HG03575 (cell line): ENCODE measurements around the gene TNS3.

Experiments used
- ATAC-seq: cut with Tn5 transposase; IDR thresholded peaks from one replicate; pipeline ENCODE4 v1.9.1; 2021; ENCODE audit not compliant: unreplicated experiment, insufficient number of reproducible peaks, low FRiP score; ENCODE audit errors: extremely low read depth

TNS3 gene

DNA sequence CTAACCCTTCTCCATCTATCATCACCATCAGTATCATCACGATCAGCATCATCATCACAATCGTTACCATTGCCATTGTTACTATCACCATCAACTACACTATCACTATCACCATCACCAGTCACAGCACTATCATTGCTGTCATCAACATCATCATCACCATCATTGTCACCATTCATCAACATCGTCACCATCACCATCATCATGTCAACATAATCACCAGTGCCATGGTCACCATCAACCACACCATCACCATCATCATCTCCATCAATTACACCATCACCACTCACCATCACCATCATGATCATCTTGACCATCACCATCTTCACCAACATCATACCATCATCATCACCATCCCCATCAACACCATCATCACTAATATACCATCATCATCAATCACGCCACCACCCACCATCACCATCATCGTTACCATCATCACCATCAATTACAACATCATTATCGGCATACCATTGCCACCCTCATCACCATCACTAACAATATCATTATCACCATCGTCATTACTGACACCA, 66.5 kb downstream of the TNS3 start:
- no peak for ATAC-seq

DNA sequence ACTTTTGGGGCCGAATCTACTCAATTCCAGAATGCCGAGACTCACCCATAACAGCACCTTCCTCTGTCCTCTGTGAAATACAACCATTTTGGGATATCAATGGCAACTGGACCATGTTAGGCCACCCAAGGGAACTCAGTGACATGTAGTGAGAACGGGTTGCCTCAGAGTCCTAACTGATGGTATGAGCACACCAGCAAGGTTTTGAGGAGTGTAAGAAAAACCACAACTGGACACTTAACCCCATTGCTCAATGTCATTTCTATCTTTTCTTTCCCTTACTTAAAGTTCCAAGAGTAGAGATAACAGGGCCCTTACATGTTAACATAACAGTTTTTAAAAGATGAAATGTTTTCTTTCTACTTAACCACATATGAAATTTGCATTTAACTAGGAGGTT, 67.1 kb downstream of the TNS3 start:
- no peak for ATAC-seq

DNA sequence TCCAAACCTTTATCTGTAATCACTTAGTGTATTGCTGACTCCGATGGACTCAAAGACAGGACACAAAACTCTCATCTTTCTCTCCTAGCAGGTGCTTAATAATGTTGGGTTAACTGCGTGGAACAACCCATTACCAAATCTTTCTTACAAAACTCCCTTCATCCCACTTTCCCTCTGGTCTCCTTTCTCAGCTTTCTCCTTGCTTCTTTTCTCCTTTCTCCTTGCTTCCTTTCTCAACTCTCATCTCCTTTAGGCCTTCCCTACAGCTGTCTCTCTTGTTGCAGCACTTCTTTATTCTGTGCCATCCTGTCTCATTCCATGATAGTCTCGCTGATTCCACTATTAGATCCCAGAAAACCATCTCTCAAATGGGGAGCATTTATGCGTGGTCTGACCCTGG, 67.5 kb downstream of the TNS3 start:
- no peak for ATAC-seq

DNA sequence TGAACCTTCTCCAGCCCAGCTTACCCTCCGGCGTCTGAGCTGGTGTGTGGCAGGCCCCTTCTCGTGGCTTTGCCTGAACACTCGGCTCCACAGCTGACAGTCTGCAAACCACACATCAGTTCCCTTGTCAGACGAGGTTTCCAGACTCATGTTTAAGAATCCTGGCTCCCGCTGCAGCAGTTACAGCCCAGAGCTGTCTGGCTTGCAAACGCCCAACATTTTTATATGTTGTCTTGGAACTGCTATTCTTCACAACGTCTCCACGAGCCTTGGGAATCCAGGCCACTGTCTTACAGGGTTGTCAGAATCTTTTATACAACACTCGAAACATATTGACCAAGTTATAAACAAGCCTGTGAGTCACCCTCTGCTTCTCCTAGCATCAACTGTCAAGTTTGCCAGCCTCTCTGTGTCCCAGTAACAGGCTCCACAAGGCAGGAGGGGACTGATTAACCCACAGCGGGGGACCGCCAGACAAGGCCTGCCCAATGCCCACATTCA, 68.1 kb downstream of the TNS3 start:
- ATAC-seq: no peak

DNA sequence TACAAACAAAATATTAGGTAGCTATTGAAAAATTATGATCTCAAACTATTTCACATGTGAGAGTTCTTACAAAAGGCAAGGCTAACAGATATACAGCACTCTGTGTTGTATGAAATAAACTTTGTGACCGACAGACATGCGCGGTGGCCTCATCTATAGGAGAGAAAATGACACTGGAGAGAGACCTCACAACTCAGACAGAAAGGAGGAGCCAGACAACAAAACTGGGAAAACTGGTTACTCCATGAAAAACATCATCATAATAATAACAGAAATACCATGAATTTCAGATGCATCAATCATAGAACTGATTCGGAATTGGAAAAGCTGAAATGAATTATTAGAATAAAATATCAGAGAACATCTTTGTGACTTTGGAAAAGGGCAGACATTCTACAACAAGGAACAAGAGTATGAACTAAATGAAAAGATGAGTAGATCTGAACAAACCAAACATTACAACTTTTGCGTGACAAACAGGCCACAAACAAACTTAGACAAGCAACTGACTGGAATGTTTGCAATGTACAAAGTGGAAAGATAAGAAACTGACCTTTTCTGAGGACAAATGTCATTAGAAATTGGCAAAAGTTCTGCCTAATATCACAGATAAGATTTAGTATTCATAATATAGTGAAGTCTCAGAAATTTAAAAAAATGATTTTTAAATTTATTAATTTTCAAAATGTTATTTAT, 69.3 kb downstream of the TNS3 start:
- no peak for ATAC-seq

DNA sequence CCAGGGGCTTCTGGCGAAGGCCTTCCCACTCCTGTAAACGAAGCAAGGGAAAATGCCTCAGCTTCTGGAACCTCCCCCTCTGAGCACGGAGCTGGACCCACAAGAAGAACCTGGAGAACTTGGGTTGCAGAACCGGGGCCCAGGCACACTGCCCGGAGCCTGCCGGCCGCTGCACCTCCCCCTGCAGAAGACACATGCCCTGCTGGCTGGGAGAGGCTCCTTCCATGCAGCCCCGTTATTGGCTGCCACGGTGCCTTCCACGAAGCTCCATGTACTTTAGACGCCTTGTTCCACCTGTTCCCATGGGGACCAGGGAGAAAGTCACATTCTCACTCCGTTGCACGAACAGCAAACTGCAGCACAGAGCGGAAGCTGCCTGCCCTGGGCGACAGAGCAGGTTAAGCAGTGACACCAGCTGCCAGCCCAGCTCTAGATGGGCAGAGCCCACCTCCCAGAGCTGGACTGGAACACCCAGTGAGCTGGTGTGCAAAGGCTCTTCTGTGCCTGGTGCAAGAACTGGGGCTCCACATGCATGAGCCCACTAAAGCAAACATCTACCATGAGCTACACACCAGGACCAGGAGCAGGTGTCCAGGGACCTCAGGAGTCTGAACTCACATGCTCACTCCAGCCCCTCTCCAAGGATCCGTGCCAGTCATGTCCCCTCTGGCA, 70.1 kb downstream of the TNS3 start:
- ATAC-seq: no peak

DNA sequence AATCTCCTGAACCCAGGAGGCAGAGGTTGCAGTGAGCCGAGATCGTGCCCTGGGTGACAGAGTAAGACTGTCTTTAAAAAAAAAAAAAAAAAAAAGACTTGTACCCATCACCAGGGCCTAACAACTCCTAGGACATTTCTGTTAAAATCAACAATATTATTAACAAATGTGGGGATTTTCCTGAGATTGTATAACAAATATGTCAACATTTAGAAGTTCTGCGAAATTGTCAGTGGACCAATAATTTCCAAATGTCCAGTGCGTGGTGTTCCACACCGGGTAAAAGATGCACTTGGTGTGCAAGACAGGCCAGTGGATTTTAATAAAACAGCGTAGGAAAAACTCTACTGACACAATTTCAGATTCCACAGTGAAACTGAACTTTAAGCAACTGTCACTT, 71.1 kb downstream of the TNS3 start:
- no peak for ATAC-seq

DNA sequence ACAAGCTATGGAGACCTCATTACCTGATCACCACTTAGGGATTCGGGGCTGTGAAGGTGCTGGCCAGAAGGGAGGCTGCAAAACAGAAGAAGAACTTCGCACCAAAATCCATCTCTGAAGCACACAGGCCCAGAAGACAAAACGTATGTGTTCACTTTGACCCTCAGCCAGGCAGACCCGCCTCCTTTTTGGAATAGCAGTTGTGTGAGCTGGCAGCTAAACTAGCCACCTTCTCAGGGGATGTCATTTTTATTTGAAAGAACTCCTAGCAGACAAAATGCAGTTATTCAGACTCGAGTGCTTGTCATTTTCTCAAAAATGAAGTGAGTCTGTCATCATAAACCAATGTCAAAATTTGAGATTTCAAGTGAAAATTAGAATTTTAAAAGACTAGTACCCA, 71.7 kb downstream of the TNS3 start:
- no peak for ATAC-seq

DNA sequence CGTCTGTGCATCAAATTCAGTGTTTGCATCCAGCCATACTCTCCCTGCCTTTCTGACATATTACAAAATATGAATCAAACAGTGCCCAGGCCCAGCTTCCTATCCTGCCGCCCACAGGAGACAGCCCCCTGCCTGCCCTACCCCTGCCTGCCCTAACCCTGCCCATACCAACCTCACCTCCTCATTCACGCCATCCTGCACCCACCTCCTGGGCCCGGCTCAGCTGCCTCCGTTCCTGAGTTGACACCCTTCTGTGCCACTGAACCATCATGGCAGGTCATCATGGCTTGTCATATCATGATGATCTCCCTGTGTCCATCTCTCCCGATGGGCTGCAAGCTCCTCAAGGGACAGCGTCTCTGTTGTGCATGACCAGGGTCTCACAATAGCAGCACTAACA, 72.3 kb downstream of the TNS3 start:
- ATAC-seq: no peak

DNA sequence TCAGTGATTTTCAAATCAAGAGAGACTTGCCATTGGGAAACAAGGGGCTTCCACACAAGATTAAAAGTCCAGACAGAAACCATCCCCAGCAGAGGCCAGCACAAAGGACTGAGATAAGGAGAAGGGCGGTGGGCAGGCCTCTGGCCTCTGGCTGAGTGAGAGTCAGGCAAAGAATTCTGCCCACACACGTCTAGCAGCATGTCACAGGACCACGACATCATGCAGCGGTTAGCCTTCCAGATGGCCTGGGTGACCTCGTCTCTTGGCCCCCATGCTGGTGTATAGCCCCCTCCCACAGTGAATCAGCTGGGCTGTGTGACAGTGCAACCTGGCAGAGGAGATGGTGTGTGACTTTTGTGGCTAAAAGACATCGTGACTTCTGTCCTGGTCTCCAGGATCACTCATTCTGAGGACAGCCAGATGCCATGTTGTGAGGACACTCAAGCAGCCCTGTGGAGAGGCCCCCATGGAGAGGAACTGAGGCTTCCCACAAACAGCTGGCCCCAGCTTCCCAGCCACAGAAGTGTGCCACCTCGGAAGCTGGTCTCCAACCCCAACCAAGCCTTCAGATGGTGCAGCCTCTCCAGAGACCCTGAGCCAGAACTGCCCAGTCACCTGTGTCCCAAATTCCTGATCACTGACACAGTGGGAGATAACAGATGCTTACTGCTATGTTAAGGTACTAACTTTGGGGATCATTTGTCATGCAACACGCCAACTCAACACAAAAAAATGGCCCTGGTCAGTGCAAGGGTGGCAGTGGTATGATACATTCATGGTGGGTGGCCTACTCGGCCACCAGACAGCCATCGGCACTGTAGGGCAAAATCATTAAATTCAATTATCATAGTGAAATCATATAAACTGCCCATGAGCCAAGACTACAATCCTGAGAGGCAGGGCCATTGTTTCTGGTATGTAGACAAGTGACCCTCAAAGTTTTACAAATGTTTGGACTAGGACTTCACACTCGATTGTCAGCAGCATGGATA, 73.2 kb downstream of the TNS3 start:
- ATAC-seq: no peak

DNA sequence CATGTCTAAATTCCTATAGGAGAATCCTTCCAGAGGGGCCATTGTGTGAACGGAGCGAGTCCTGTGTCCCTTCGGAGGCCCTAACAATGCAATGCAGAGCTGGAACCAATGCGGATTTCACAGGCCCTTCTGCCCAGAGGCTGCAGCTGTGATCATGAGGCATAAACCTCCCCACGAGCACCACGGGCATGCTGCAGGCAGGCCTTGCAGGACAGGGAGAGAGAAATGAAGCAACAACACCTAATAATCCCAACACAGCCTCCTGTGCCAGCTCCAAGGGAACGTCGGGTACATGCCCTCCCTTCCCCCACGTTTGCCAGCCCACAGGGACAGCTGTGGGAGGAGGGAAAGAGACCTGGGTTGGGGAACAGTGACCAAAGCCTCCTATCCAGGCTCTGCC, 74.4 kb downstream of the TNS3 start:
- ATAC-seq: no peak

DNA sequence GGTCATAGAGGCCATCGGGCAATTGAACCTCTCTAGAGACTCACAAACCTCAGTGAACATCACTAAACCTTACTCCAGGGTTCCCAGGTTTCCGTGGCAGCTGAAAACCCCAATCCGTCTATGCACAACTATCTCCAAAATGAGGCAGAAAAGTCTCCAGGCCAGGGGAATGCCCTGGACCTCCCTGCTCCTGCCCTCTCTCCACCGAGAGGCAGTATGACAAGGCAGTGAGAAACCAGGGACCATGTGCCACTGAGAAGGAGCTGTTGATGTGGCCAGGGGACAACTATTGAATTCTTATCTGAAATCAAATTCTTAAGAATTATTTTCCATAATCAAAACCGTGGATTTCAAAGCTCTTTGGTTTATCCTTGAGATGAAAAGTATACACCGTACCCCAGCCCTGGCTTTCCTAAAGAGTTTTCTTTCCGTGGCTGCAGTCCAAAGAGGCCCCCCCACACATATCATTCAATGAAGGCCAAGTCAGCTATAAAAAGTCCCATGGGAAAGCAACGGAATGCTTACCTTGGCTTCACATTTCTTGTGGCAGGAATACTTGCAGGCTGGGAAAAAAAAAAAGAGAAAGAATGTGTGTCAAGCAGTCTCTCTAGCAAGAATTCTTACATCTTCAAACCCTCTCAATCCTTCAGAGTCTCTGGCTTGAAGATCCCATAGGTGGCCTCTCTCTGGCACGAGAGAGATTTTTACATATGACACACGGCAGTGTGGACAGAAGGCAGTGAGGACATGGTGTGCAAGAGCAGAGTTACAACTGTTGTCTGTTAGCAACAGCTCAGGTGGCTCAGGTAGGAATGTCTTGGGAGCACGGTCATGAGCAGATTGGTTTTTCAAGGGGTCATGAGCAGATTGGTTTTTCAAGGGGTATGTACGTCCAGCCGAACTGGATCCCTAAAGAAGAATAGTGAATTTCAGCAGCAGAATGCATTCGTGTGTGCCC, 75.2 kb downstream of the TNS3 start:
- ATAC-seq: no peak

DNA sequence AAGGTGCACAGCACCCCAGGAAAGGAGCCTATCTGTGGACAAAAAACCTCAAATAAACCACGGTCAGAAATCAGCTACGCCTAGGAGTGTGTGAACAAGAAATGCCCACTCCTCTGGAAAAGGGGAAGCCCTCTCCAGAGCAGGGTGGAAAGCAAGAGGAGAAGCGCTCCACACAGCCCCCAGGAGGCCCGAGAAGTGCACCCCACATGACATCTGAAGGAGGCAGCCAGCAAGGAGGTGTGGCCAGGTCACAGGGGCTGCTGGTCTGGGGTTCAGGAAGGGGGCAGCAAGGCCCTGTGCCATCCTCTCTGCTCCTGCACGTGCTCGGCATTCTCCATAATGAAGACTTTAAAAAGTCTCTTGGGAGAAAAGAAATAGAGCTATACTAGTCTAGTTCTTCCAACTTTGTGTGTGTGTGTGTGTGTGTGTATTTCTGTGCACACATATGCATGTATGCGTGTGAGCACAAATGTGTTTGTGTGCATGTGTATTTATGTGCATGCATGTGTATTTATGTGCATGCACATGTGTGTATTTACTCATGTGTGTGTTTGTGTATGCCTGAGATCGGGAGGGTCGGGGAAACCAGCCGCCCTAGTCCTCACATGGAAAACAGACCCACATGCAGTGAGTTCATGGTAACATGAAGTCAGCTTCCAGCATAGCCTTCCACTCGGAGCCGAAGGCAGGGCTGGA, 76.5 kb downstream of the TNS3 start:
- ATAC-seq: no peak

DNA sequence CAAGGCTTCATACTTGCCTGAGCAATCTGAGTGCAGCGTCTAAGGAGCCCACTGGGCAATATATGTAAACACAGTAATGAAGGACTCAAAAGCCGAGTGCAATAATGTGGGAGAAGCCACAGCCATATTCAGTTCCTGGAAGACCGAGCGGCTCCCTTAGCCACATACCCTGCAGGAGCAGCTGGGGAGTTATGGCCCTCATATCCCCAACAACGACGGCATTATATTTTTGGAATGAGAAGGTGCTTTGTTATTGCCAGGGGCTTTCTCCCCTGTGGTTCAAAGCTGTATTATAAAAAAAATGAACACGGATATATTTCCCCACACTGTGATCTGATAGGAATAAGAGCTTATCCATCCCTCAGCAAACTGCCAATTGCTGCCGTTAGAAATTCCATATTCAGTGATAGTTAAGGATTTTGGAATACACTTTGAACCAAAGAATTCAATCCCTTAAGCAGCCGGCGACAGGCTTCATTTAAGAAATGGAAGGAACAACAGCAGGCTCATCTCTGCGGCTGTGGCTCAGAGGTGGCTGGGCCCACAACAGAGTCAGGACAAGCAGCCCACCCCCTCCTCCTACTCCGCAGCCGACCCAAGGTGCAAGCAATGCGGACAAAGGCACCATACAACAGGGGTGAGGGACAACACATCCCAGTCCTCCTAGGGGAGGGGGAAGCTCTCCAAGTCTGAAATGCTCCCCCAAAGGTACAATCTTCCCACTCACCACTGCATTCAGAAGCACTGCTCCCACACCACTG, 77.2 kb downstream of the TNS3 start:
- no peak for ATAC-seq

DNA sequence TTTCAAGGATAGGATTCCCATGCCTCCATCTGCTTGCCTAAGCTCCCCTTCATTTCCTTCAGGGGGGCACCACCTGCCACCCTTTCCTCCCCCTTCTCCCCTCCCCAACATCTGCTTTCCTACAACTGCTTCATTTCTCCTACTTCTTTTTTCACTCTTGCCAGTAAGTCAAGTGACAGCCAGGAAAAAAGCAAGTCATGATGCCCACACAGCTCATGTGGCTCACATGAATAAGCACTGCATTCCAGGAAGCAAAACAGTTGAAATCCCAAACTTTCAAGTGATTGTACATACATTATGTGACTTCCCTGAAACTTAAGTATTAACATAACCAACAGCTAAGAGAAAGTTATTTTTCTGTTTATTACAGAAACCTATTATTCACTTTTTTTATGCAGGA, 78.6 kb downstream of the TNS3 start:
- ATAC-seq: no peak

DNA sequence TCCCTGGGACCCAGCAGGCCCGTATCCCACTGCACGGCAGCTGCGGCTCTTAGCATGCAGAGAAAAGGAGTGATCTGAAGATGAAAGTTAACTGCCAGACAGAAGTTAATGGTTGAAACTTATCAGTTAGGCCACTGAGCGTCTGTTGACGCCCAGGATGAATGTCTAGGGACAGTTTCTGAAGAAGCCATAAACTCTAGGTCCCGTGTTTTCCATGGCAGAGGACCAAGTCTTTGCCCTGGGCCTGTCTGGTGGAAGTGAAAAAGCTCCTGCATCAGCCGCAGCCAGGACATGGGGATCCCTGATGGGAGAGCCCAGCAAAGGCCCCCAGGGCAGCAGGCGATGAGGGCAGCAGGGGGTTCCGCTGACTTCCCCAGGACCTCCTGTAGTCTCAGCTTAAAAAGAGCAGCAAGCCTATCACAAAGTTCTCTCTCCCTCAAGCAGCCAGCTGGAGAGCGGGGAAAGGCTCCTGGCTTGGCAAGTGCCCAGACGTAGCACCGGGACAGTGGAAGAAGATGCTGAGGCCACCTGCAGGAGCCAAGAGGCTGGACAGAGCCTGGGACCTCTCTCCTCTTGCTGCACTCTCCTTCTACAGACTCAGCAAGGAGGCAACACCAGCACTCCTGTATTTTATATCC, 79.6 kb downstream of the TNS3 start:
- no peak for ATAC-seq

DNA sequence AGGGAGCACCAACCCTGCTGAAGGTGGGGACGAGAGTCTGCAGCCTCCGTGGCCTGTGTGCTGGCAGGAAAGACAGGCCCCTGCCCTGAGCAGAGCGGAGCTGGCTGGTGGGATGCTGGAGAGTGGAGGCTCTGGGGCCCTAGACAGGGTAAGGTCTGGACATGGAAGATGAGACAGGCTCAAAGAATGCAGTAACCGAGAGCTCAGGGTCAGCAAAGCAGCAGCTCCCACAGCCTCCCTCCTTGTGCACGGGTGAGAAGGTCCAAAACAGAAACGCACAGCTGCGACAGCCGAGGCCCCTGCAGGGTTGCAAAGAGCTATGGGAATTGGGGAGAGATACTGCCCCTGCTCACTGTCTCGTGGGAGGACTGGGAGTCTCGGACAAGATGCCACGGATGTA, 80.5 kb downstream of the TNS3 start:
- no peak for ATAC-seq
